HG03039 (cell line): ENCODE results near the gene PROCR.
"Not testable (repeated sequence)": the region's sequence is repeated elsewhere in the genome, so short reads cannot be mapped to it uniquely, and the experiment has no call there.

Experiments used
- ATAC-seq: cut with Tn5 transposase; IDR thresholded peaks from one replicate; pipeline ENCODE4 v1.9.1; 2021; ENCODE audit warnings: mild to moderate bottlenecking, moderate library complexity; ENCODE audit not compliant: unreplicated experiment

The PROCR gene

DNA sequence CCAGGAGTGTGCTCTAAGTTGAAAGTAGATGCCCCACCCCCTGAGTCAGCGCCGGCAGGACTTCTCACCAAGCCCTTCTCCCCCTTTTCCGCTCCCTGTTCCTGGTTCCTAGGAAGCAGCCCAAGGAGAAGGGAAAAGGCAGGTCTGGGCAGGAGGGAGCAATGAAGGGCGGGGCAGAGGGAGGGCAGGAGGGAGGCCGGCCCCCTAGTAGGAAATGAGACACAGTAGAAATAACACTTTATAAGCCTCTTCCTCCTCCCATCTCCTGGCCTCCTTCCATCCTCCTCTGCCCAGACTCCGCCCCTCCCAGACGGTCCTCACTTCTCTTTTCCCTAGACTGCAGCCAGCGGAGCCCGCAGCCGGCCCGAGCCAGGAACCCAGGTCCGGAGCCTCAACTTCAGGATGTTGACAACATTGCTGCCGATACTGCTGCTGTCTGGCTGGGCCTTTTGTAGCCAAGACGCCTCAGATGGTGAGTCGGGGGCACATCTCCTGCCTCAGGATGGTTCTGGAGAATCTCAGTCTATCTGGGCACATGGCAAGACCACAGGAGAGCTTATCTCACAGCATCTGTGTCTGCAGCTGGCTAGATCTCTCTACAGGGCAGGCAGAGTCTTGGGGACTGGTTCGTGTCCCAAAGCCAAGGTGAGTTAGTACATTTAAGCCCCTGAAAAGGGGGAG is at the start of gene PROCR:
PROCR (plus strand) TSS at position 320 of the 681 bp plus-strand sequence; CDS start at position 403, 83 bp downstream.
- ATAC-seq: no peak

DNA sequence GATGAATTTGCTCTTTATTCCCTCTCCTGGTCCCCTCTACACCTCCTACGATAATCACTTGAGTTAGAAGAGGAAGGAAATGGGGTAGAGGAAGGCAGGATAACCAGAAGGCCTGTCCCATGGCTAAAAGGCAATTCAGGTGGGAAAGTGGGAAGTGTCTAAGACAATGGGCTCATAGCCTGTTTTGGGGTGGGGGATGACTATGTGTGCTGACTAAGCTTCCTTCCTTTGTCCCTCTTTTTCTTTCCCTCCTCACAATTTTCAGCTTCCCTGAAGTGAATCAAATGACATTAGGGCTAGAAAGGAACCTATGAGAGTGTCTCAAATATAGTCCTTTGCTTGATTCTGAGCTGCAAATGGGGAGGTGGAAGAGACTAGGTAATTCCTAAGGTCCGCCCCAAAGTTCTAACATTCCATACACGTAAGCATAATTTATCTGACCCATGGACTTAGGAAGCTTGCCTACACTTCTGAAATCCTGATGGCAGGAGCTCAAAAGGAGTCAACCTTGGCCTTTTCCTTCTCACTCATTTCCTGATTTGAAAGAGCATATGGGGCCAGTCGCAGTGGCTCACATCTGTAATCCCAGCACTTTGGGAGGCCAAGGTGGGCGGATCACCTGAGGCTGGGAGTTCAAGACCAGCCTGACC is 49.0 kb upstream of the PROCR start:
- ATAC-seq: no peak

- ATAC-seq: no peak
These were observed 46.1 kb upstream of the PROCR start for GRCh38 chr20:35125753-35126152.

GRCh38 chr20:35129647-35130069 is 42.2 kb upstream of the PROCR start:
- no peak for ATAC-seq

- no peak for ATAC-seq
These were observed 39.9 kb upstream of the PROCR start for GRCh38 chr20:35131934-35132333.

- no peak for ATAC-seq
These were observed 38.8 kb upstream of the PROCR start for GRCh38 chr20:35133031-35133430.

DNA sequence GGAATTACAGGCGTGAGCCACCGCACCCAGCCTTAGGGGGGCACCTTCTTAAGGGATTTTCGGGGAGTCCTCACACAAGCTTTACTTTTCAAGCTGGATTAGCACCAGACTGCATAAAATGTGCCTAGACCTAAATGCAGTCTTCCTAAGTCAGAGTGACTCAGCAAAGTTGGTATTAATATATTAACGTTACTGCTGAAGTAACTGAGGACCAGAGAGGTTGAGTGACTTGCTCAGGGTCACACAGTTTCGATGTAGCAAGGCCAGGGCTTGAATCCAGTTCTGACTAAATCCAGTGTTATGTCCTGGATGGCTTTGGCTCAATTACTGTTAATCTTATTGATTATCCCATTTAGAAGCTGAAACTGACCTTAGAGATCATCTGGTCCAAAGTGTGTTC is 38.1 kb upstream of the PROCR start:
- ATAC-seq: no peak

GRCh38 chr20:35134472-35134871 is 37.4 kb upstream of the PROCR start:
- ATAC-seq: no peak

- no peak for ATAC-seq
These were observed 37.0 kb upstream of the PROCR start for GRCh38 chr20:35134880-35135279.

DNA sequence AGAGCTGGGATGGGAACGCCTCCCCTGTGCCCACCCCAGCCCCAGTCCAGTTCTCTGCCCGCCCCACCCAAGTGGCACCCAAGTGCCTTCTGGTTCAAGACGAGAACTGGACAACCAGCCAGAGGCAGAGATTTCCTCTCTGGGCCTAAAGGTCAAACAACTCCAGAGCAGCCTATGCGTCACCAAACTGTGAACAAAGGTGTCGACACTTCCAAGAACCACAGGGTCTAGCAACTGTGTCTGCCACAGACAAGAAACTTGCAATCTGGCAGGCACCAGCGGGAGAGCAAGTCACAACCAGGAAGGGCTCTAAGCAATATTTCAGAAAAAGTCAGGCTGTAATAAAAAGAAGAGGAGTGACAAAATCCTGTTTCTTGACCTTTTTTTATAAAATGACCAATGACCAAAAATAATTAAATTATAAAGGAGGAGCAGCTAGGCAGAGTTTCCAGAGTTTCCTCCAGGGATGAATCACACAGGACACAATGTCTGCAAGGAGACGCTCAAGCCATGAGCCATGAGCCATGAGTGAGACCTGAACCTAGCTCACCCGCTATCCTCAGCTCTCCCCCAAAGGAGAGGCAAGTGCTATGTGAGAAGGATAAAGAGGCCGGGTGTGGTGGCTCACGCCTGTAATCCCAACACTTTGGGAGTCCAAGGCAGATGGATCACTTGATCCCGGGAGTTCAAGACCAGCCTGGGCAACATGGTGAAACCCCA is 35.8 kb upstream of the PROCR start:
- ATAC-seq: no peak

DNA sequence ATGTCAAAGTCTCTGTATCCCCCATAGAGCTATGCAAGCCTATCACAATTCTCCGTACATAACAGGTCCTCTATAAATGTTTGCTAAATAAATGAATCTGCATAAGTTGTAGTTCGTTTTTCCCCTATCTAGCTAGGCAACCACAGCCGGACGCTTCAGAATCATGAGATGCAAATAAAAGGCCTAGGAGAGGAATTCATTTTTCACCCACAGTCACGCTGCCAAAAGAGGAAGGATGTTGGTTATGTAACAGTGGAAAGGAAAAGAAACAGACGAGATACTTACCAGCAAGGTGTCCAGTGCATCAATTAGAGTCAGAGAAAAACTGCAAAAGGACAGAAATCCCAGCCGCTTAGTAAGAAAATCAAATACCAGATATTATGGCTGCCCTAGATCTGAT is 27.2 kb upstream of the PROCR start:
- ATAC-seq: no peak

DNA sequence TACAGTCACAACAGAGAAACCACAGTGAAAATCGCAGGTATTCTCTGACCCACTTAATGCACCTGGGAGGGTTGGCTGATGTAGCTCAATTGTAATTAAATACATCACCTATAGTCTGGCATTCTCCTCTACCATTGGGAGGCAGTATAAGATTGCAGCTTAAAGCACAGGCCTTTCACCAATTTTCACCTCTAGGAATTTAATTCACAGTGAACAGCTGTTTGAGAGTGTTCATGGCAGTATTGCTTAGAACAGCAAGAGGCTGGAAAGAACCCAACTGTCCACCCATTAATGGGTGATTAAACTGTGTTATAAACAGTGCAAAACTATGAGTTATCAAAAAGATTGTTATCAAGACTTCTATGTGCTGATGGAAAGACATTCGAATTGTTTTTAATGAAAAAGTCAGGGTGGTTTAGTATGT is 26.7 kb upstream of the PROCR start:
- ATAC-seq: no peak

- ATAC-seq: no peak
These were observed 25.5 kb upstream of the PROCR start for GRCh38 chr20:35146299-35146919.

DNA sequence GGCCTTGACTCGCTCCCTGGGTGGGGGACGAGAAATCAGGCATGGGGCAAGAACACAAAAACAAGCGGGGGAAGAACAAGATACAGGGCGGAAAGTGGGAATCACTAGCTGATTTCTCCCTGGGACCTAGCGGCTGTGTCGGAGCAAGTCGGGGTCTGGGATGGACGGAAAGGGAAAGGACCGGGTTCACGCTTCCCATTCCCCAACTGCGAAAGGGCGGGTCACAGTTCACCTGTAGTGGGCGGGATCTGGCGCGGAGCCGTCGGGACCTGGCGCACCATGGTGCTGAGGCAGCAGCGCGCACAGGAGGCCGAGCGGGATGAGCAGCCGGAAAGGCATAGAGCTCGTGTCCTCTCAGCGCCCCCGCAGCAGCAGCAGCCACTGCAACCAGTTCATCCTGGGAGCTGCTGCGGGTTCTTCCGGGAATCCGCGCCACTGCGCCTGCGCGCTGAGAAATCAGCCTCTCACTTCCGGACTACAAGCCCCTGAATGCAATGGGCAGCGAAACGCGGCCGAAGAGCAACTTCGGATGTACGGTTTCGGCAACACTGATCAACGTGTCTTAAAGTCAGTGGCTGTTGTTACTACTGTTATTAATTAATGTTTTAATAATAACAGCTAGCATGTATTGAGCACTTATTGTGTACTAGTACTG is 24.8 kb upstream of the PROCR start, which contains the start of gene EDEM2:
EDEM2 (minus strand) TSS at position 417 of the 655 bp plus-strand sequence; CDS start at position 339, 78 bp downstream.
- peak; percentile 76 for ATAC-seq

GRCh38 chr20:35147575-35148071 is 24.2 kb upstream of the PROCR start:
- not testable (repeated sequence) for ATAC-seq

DNA sequence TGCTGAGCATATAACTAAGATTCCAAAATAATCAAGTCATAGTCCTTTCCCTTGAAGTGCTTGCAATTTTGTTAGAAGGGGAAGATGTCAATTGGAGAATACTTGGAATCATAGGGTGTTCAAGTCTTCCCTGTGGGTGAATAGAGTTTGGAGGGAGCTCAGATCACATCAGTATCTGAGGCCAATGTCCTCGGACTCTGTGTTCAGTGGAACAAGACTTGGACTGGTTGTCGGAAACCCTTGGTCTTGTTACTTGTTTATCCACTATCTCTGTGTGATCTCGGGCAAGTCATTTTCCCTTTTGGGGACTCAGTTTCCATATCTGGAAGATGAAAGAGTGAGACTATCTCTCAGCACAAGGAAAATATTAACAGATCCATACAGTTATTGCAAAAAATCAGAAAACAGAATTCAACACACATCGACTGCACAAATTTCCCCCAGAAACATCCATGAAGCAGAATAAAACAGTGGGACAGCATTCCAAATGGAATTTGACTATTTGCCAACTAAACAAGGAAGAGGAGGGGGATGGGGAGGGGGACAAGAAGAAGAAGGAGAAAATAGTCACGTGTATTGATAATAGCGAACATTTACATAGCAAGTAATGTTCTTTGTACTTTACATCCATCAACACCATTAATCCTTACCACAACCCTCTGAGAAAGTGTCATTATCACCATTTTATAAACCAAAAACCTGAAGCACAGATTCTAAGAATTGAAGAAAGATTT is 20.9 kb upstream of the PROCR start:
- no peak for ATAC-seq

DNA sequence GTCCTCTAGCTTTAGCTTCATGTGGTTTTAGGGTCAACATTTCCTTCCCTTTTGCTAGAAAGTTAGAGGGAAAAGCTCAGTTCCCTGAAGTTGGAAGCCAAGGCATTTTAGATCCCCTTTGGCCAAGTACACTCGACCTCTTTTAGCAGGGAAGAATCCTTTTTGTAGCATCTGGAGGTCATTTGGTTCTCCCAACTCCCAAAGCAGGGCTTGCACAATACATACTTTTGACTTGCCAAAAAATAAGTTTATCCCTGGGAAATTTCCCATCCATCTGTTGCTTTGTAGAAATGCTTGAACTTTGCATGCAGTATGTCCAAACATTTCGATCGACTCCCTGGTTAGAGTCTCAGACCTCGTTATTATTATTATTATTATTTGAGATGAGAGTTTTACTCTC is 20.1 kb upstream of the PROCR start:
- ATAC-seq: no peak

GRCh38 chr20:35155936-35156335 is 15.9 kb upstream of the PROCR start:
- ATAC-seq: no peak

- no peak for ATAC-seq
These were observed 14.9 kb upstream of the PROCR start for GRCh38 chr20:35156978-35157377.

GRCh38 chr20:35160341-35160740 is 11.5 kb upstream of the PROCR start:
- ATAC-seq: not testable (repeated sequence)
